Naive B cell (primary cell): ENCODE results near the gene UTS2R. TPM values are rescaled to one million over a fixed set of nuclear protein-coding genes. Genes with fewer than 3 reads are reported as not detected.

Experiments used
- ATAC-seq, 2 donors: fragments of 150-1000 bp; cut with Tn5 transposase; 2 replicates each; pipeline ENCODE4 v1.10.0; 2021; ENCODE audit warnings: low read depth in 2 of 2, mild to moderate bottlenecking in 2 of 2, moderate library complexity in 2 of 2
- DNase-seq: peaks from one replicate; pipeline ENCODE4 v3.0.0; 2022
- H3K27ac Mint-ChIP-seq, 6 donors: one replicate each; pipeline ENCODE4 v1.8.0; 2020 to 2022; ENCODE audit warnings: mild to moderate bottlenecking in 6 of 6, mixed read lengths in 6 of 6, moderate library complexity in 5 of 6, inconsistent platforms in 2 of 6
- H3K27me3 Mint-ChIP-seq, 3 donors: one replicate each; pipeline ENCODE4 v1.8.0; 2021 to 2022; ENCODE audit warnings: mixed read lengths in 3 of 3, mild to moderate bottlenecking in 1 of 3
- H3K36me3 Mint-ChIP-seq, 2 donors: one replicate each; pipeline ENCODE4 v1.8.0; 2020 to 2022; ENCODE audit warnings: mixed read lengths in 2 of 2, inconsistent platforms in 1 of 2, mild to moderate bottlenecking in 1 of 2
- H3K4me1 Mint-ChIP-seq, 3 donors: one replicate each; pipeline ENCODE4 v1.8.0; 2020 to 2022; ENCODE audit warnings: mixed read lengths in 3 of 3, inconsistent platforms in 1 of 3, mild to moderate bottlenecking in 1 of 3, moderate library complexity in 1 of 3
- H3K4me3 Mint-ChIP-seq, 8 donors: one replicate each; pipeline ENCODE4 v1.8.0; 2020 to 2022; ENCODE audit warnings: mild to moderate bottlenecking in 8 of 8, mixed read lengths in 8 of 8, moderate library complexity in 8 of 8, inconsistent platforms in 2 of 8
- H3K9me3 Mint-ChIP-seq, 7 donors: one replicate each; pipeline ENCODE4 v1.8.0; 2020 to 2022; ENCODE audit warnings: mixed read lengths in 7 of 7, mild to moderate bottlenecking in 5 of 7, inconsistent platforms in 2 of 7, moderate library complexity in 1 of 7
- polyA plus RNA-seq, 6 donors: library from polyadenylated mRNA; unstranded; fragments of 300-500 nt; fragmentation: Illumina TruSeq; gene quantifications; one replicate each; pipeline ENCODE4 v1.2.3, GENCODE V29; 2021; ENCODE audit warnings: low read depth in 6 of 6

The UTS2R gene
- polyA plus RNA-seq = not detected

GRCh38 chr17:82371333-82372248 lies at the start of gene UTS2R:
Gene UTS2R (plus strand): TSS chr17:82371765. CDS start chr17:82374325, 2,560 bp downstream.
- DNase-seq = no peak
- Mint-ChIP-seq H3K27me3 (peaks cover 31 to 64% (median 33%) of the 10 kb centered on the region in 3 donors), H3K36me3 (no peaks in the 10 kb centered on the region), H3K9me3 (no peaks in the 10 kb centered on the region), H3K27ac (peak within 1 kb of the TSS in 2 of 6 donors; percentile 22 to 78), H3K4me1 (peaks cover 13 to 21% (median 20%) of the 10 kb centered on the region in 3 donors), H3K4me3 (peak within 1 kb of the TSS; percentile 77 to 94 (median 86))
- ATAC-seq = no peak

- Mint-ChIP-seq H3K9me3 (no peaks in the 10 kb centered on the region), H3K27ac (no peak overlapping the region), H3K27me3 (peaks cover 0 to 28% (median 0%) of the 10 kb centered on the region in 3 donors), H3K4me1 (no peaks in the 10 kb centered on the region), H3K36me3 (no peaks in the 10 kb centered on the region), H3K4me3 (no peak overlapping the region)
- ATAC-seq (peak in 1 of 2 donors; percentile 6), DNase-seq (no peak)
Measured at GRCh38 chr17:82321947-82322466, 49.6 kb upstream of the UTS2R start.

DNA sequence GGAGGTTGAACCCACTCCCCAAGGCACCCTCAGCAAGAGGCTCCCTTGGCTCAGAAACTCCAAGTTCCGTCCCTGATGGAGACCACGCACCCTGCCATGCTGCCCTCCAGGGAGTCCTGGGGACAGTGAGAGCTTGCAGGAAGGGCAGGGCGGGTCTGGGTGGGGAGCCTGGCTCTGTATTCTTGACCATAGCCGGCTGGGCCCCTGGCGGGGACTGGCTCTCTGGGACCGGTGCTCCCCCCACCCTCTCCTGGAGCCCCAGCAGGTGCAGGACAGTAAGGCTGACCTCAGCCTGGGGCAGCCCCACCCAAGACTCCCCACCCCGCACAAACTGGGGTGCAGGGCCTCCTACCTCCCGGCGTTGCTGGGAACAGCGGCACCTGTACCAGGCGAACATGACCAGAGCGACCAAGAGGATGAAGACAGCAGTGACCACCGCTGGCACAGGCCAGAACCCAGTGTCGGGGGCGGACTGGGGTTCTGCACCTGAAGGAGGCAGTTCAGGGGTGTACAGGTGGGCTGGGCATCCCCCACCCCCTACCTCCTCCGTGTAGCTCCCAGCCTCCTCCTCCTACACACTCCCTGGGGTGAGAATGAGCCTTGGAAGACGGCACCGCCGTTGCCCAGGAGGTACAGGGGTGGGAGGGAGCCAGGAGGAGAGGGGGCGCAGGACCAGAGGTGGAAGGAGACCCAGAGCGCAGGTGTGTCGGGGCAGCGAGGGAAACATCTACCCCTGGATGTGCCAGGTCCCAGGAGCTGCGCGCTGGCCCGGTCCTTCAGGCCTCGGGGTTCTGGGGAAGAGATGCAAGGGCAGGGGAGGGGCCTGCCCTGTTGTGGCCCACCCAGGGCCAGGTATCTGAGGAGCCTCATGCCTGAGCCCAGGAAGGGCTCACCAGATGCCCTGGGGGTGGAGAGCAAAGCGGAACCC lies 48.8 kb upstream of the UTS2R start:
- Mint-ChIP-seq H3K4me1 (no peaks in the 10 kb centered on the region), H3K36me3 (no peaks in the 10 kb centered on the region), H3K27ac (no peak overlapping the region), H3K27me3 (peaks cover 0 to 36% (median 0%) of the 10 kb centered on the region in 3 donors), H3K9me3 (no peaks in the 10 kb centered on the region), H3K4me3 (no peak overlapping the region)
- DNase-seq = no peak
- no peak for ATAC-seq

DNA sequence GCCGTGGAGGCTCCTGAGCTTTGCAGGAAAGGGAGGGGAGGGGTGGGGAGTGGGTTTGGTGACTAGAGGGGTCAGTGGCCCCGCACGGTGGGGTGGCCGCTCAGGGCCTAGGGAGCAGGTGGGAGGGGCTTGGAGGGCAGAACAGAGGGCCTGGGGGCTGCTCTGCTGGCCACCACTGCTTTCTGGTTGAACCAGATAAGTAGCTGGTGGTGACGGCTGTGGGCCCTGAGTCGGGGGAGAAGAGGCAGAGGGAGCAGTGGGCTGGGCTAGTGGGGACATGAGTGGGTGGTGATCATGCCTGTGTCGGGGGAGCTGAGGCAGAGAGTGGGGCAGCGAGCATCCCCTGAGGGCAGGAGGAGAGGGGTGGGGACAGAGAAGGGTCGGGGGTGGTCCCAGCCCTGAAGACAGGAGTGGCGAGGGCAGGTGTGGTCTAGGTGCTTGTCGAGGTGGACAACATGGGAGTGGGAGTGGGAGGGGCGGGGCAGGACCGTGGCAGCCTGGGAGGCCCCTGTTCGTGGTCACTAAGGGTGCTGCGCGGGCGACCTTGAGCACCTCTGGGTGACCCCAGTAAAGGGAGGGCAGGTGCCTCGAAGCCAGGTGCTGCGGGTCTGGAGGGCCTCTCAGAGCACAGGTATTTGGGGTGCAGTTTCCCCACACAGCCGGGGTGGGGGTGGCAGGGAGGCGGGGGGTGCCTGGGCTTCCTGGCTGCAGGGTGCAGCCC lies 47.9 kb upstream of the UTS2R start:
- Mint-ChIP-seq H3K27me3 (peaks cover 0 to 40% (median 0%) of the 10 kb centered on the region in 3 donors), H3K4me1 (no peaks in the 10 kb centered on the region), H3K9me3 (no peaks in the 10 kb centered on the region), H3K36me3 (no peaks in the 10 kb centered on the region), H3K27ac (no peak overlapping the region), H3K4me3 (peak overlapping the region in 2 of 8 donors; percentile 21 to 56)
- DNase-seq = no peak
- no peak for ATAC-seq

- no peaks in the 10 kb centered on the region for H3K4me1 Mint-ChIP-seq
- ATAC-seq (no peak), DNase-seq (no peak)
- H3K27ac Mint-ChIP-seq = peak overlapping the region in 1 of 6 donors; percentile 59
- no peak overlapping the region for H3K4me3 Mint-ChIP-seq
- no peaks in the 10 kb centered on the region for H3K36me3 Mint-ChIP-seq
- no peaks in the 10 kb centered on the region for H3K9me3 Mint-ChIP-seq
- peaks cover 0 to 46% (median 10%) of the 10 kb centered on the region in 3 donors for H3K27me3 Mint-ChIP-seq
Measured at GRCh38 chr17:82324566-82325285, 46.8 kb upstream of the UTS2R start.

DNA sequence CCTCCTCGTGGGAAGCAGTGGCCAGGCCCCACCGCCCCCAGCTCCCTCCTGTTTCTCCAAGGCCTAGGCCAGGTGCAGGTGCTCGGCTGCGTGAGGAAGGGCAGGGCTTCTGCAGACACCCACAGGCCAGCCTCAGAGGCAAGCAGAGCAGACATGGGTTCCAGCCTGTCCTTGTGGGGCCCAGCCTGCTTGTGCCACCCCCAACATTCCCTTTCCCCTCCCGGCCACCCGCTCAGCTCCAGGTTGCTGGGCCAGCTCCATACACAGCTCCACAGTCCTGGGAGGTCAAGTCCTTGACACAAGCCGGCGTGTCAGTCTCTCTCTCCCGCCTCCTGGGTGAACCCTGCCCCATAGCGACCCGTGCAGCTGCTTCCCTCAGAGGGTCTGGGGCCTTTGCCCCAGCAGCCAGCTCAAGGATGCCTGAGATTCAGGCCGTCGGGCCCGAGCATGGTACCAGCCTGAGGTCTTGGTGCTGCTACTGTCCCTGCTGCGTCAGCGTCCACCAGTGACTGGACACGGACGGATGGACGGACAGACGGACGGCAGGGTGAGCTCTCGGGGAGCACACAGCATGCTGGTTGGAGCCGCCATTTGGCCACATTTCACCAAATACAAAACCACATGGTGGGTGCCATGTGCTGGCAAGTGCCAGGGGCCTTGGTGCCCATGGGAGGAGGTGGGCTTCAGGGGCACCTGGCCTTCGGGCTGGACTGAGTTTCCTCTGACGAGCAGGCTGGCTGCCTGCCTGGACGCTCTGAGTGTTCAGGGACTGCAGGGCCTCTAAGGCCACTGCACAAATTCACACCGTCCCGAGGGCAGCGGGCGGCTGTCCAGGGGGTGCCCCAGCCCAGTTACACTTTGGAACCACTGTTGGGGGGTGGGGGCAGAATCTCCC lies 46.0 kb upstream of the UTS2R start:
- Mint-ChIP-seq H3K36me3 (no peaks in the 10 kb centered on the region), H3K4me3 (no peak overlapping the region), H3K27ac (no peak overlapping the region), H3K27me3 (peaks cover 0 to 47% (median 15%) of the 10 kb centered on the region in 3 donors), H3K4me1 (no peaks in the 10 kb centered on the region), H3K9me3 (no peaks in the 10 kb centered on the region)
- DNase-seq (no peak), ATAC-seq (no peak)

DNA sequence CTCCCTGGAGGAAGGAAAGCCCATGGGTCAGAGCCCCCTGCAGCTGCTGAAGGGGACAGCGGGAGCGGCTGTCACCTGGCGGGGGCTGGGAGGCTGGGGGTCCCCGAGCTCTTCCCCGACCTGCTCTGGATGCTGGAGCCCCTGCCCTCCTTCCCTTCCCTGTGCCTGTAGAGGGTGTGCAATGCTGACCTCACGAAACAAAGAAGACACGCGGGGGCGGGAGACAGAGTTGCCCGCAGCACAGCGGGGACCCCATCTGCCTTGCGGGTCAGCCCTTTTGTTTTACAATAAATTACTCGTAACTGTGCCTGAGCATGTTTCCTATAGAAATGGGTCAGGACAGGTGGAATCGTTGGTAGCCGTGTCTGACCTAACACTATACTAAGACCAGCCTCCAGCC lies 44.3 kb upstream of the UTS2R start:
- Mint-ChIP-seq H3K4me3 (no peak overlapping the region), H3K36me3 (no peaks in the 10 kb centered on the region), H3K27me3 (peaks cover 0 to 61% (median 26%) of the 10 kb centered on the region in 3 donors), H3K4me1 (peaks cover 0 to 7% (median under 1%) of the 10 kb centered on the region in 3 donors), H3K9me3 (no peaks in the 10 kb centered on the region), H3K27ac (no peak overlapping the region)
- ATAC-seq = no peak
- no peak for DNase-seq

- Mint-ChIP-seq H3K9me3 (no peaks in the 10 kb centered on the region), H3K27me3 (peaks cover 1 to 61% (median 30%) of the 10 kb centered on the region in 3 donors), H3K4me1 (peaks cover 4 to 8% (median 5%) of the 10 kb centered on the region in 3 donors), H3K36me3 (no peaks in the 10 kb centered on the region), H3K27ac (peak overlapping the region in 1 of 6 donors; percentile 53), H3K4me3 (no peak overlapping the region)
- no peak for DNase-seq
- no peak for ATAC-seq
Measured at GRCh38 chr17:82327757-82328140, 43.8 kb upstream of the UTS2R start.

- peaks cover 9 to 12% (median 9%) of the 10 kb centered on the region in 3 donors for H3K4me1 Mint-ChIP-seq
- DNase-seq = no peak
- no peaks in the 10 kb centered on the region for H3K36me3 Mint-ChIP-seq
Measured at GRCh38 chr17:82328141-82328993, 43.2 kb upstream of the UTS2R start.

GRCh38 chr17:82328994-82329507 lies 42.5 kb upstream of the UTS2R start:
- Mint-ChIP-seq H3K4me1 (peaks cover 9 to 12% (median 9%) of the 10 kb centered on the region in 3 donors), H3K27ac (no peak overlapping the region), H3K36me3 (no peaks in the 10 kb centered on the region), H3K27me3 (peaks cover 5 to 55% (median 33%) of the 10 kb centered on the region in 3 donors), H3K4me3 (no peak overlapping the region), H3K9me3 (peaks cover 0 to 2% (median 0%) of the 10 kb centered on the region in 7 donors)
- DNase-seq (no peak), ATAC-seq (no peak)

More at GRCh38 chr17:82328141-82328993, 43.2 kb upstream of the UTS2R start:
- Mint-ChIP-seq H3K9me3 (peaks cover 0 to 2% (median 0%) of the 10 kb centered on the region in 7 donors), H3K4me3 (no peak overlapping the region), H3K27me3 (peaks cover 5 to 60% (median 33%) of the 10 kb centered on the region in 3 donors), H3K27ac (peak overlapping the region in 2 of 6 donors; percentile 12 to 53)
- no peak for ATAC-seq
